ENCODE measurements around the gene TMPO. TPM values are rescaled to one million over a fixed set of nuclear protein-coding genes. Genes with fewer than 3 reads are reported as not detected.

The TMPO gene
- 46.9 and 52.1 TPM in 2 replicates for total RNA-seq

GRCh38 chr12:98515287-98516110, at the start of gene TMPO:
TSS of gene TMPO (plus strand) at chr12:98515590. CDS start at chr12:98515868, 278 bp downstream.
- Histone ChIP-seq H3K9me3 (ENCODE audit: low read depth, low read length) (no peaks in the 10 kb centered on the region), H3K4me1 (ENCODE audit: insufficient read depth, low read length) (peaks cover 8% of the 10 kb centered on the region), H3K4me3 (ENCODE audit: insufficient read depth, low read length) (peak within 1 kb of the TSS; percentile 97), H3K36me3 (ENCODE audit: insufficient read depth, low read length) (no peaks in the 10 kb centered on the region), H2AFZ (ENCODE audit: low read length) (peak within 1 kb of the TSS; percentile 99), H3K27me3 (ENCODE audit: insufficient read depth, low read length) (no peaks in the 10 kb centered on the region), H3K4me2 (ENCODE audit: insufficient read depth, low read length) (peak within 1 kb of the TSS; percentile 88), H3K27ac (ENCODE audit: low read depth, low read length) (peak within 1 kb of the TSS; percentile 85), H3K79me2 (ENCODE audit: insufficient read depth, low read length) (peaks cover 66% of the 10 kb centered on the region), H4K20me1 (ENCODE audit: insufficient read depth, low read length) (no peaks in the 10 kb centered on the region)
- no peak for TF ChIP-seq CTCF (IDR thresholded peaks at IDR 0.05; ENCODE audit: extremely low read depth, low read depth, low read length)
- DNase-seq (ENCODE audit: insufficient read length, low spot score, missing footprints) = peak; percentile 98

GRCh38 chr12:98465950-98466602, 49.3 kb upstream of the TMPO start:
- H2AFZ ChIP-seq (ENCODE audit: low read length) = no peak overlapping the region

GRCh38 chr12:98466640-98467400, 48.6 kb upstream of the TMPO start:
- H4K20me1 ChIP-seq (ENCODE audit: insufficient read depth, low read length) = no peaks in the 10 kb centered on the region
- H3K4me3 ChIP-seq (ENCODE audit: insufficient read depth, low read length) = no peak overlapping the region
- no peaks in the 10 kb centered on the region for H3K79me2 ChIP-seq (ENCODE audit: insufficient read depth, low read length)
- DNase-seq (ENCODE audit: insufficient read length, low spot score, missing footprints) = no peak
- H3K4me1 ChIP-seq (ENCODE audit: insufficient read depth, low read length) = peaks cover 9% of the 10 kb centered on the region
- no peaks in the 10 kb centered on the region for H3K27me3 ChIP-seq (ENCODE audit: insufficient read depth, low read length)
- no peaks in the 10 kb centered on the region for H3K36me3 ChIP-seq (ENCODE audit: insufficient read depth, low read length)
- no peak for TF ChIP-seq CTCF (IDR thresholded peaks at IDR 0.05; ENCODE audit: extremely low read depth, low read depth, low read length)
- no peak overlapping the region for H3K4me2 ChIP-seq (ENCODE audit: insufficient read depth, low read length)
- H3K9me3 ChIP-seq (ENCODE audit: low read depth, low read length) = no peaks in the 10 kb centered on the region
- no peak overlapping the region for H2AFZ ChIP-seq (ENCODE audit: low read length)
- H3K27ac ChIP-seq (ENCODE audit: low read depth, low read length) = no peak overlapping the region

More at GRCh38 chr12:98465950-98466602, 49.3 kb upstream of the TMPO start:
- no peak for DNase-seq (ENCODE audit: insufficient read length, low spot score, missing footprints)
- no peak overlapping the region for H3K4me3 ChIP-seq (ENCODE audit: insufficient read depth, low read length)
- H3K36me3 ChIP-seq (ENCODE audit: insufficient read depth, low read length) = no peaks in the 10 kb centered on the region
- H3K9me3 ChIP-seq (ENCODE audit: low read depth, low read length) = no peaks in the 10 kb centered on the region
- no peaks in the 10 kb centered on the region for H3K79me2 ChIP-seq (ENCODE audit: insufficient read depth, low read length)
- no peak overlapping the region for H3K27ac ChIP-seq (ENCODE audit: low read depth, low read length)
- H3K27me3 ChIP-seq (ENCODE audit: insufficient read depth, low read length) = no peaks in the 10 kb centered on the region
- peaks cover 9% of the 10 kb centered on the region for H3K4me1 ChIP-seq (ENCODE audit: insufficient read depth, low read length)
- H4K20me1 ChIP-seq (ENCODE audit: insufficient read depth, low read length) = no peaks in the 10 kb centered on the region
- H3K4me2 ChIP-seq (ENCODE audit: insufficient read depth, low read length) = no peak overlapping the region
- no peak for TF ChIP-seq CTCF (IDR thresholded peaks at IDR 0.05; ENCODE audit: extremely low read depth, low read depth, low read length)

Data from osteoblast (primary cell).